PC-3 (cell line): ENCODE data around the gene TNP2.

Source experiments
- CTCF ChIP-seq: fragments of 300-600 bp; sonication (generic); conservative IDR thresholded peaks from 2 replicates; pipeline ENCODE4 v1.5.1; 2017; ENCODE audit warnings: antibody characterized with exemption, low read depth, mild to moderate bottlenecking, low read length
- EZH2 ChIP-seq: fragments of 300-600 bp; sonication (generic); IDR thresholded peaks from one replicate; pipeline ENCODE4 v1.6.1; 2017; ENCODE audit warnings: antibody characterized with exemption, mild to moderate bottlenecking, low read length; ENCODE audit not compliant: unreplicated experiment

DNA sequence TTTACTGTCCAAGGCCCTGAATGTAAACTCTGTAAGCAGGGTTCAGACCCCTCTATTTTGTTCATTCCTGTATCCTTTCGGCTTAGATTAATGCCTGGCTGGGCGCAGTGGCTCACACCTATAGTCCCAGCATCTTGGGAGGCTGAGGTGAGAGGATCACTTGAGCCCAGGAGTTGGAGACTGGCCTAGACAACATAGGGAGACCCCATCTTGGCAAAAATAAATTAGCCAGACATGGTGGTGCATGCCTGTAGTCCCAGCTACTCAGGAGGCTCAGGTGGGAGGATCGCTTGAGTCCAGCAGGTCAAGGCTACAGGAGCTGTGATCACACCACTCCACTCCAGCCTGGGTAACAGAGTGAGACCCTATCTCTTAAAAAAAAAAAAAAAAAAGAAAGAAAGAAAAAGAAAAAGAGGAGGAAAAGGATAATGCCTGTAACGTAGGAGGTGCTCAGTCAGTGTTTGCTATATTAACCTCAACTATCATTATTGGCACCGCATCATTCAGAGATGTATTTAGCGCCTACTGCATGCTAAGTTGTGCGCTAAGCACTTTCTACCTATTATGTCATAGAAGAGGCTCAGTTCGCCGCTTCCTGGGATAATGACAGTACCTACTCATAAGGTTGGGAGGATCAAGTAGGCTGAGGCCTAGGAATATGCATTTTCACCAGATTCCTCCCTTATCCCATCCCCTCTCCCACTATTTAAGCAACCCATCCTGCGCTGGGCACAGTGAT, 18.2 kb downstream of the TNP2 start:
- TF ChIP-seq CTCF: no peak
- TF ChIP-seq EZH2: no peak
